HepG2 (cell line): ENCODE data around the gene FBXO33. TPM values are rescaled to one million over a fixed set of nuclear protein-coding genes. Genes with fewer than 3 reads are reported as not detected.

Experiments used
- CHD2 ChIP-seq: IDR thresholded peaks from 2 replicates; pipeline ENCODE4 v1.6.1; 2011; ENCODE audit warnings: low read depth, low read length, improper control_type of control experiment
- FOXM1 ChIP-seq: sonication (generic); formaldehyde crosslinking; IDR thresholded peaks from 2 replicates; pipeline ENCODE4 v1.5.0; 2020; ENCODE audit warnings: missing genetic modification reagents
- GPN1 ChIP-seq: sonication (generic); formaldehyde crosslinking; IDR thresholded peaks from 2 replicates; pipeline ENCODE4 v1.5.1; 2020; ENCODE audit warnings: missing genetic modification reagents, borderline replicate concordance
- HCFC1 ChIP-seq: fragments of 150-350 bp; IDR thresholded peaks from 2 replicates; pipeline ENCODE4 v1.6.1; 2014; ENCODE audit warnings: low read depth, low read length
- LCORL ChIP-seq, 2 experiments: fragments of 450-650 bp in 1 of 2; sonication (generic) in 1 of 2; formaldehyde crosslinking in 1 of 2; IDR thresholded peaks; 2 replicates each; pipeline versions ENCODE4 v1.5.0 to v1.6.1; 2017 to 2020; ENCODE audit warnings: antibody characterized with exemption in 1 of 2, missing genetic modification reagents in 1 of 2
- MZF1 ChIP-seq: sonication (generic); formaldehyde crosslinking; IDR thresholded peaks from 2 replicates; pipeline ENCODE4 v1.8.1; 2023; ENCODE audit warnings: mild to moderate bottlenecking, missing genetic modification reagents, borderline replicate concordance
- PITX1 ChIP-seq: sonication (generic); formaldehyde crosslinking; IDR thresholded peaks from 2 replicates; pipeline ENCODE4 v1.5.1; 2020; ENCODE audit warnings: mild to moderate bottlenecking, missing genetic modification reagents
- SALL1 ChIP-seq: sonication (generic); formaldehyde crosslinking; IDR thresholded peaks from 2 replicates; pipeline ENCODE4 v1.8.0; 2022; ENCODE audit warnings: mild to moderate bottlenecking, missing genetic modification reagents
- SP1 ChIP-seq, 2 experiments: fragments of 450-650 bp in 1 of 2; sonication (generic) in 1 of 2; formaldehyde crosslinking in 1 of 2; IDR thresholded peaks; 2 replicates each; pipeline versions ENCODE4 v1.4.0 to v1.6.1; 2016 to 2020; ENCODE audit warnings: missing genetic modification reagents in 1 of 2
- SP4 ChIP-seq: sonication (generic); formaldehyde crosslinking; IDR thresholded peaks from 2 replicates; pipeline ENCODE4 v1.8.1; 2023; ENCODE audit warnings: mild to moderate bottlenecking, missing genetic modification reagents
- TBX2 ChIP-seq: sonication (generic); formaldehyde crosslinking; IDR thresholded peaks from 2 replicates; pipeline ENCODE4 v1.5.0; 2020; ENCODE audit warnings: missing genetic modification reagents, mild to moderate bottlenecking, borderline replicate concordance
- TGIF2 ChIP-seq: IDR thresholded peaks from 2 replicates; pipeline ENCODE4 v1.6.1; 2016; ENCODE audit warnings: control low read depth, missing compliant biosample characterization
- YY1 ChIP-seq: IDR thresholded peaks from 2 replicates; pipeline ENCODE4 v1.6.1; 2011; ENCODE audit warnings: low read length, low read depth, moderate library complexity, mild to moderate bottlenecking; ENCODE audit not compliant: insufficient read depth, insufficient replicate concordance
- ZC3H4 ChIP-seq: sonication (generic); formaldehyde crosslinking; IDR thresholded peaks from 2 replicates; pipeline ENCODE4 v1.4.0; 2020; ENCODE audit warnings: missing genetic modification reagents, borderline replicate concordance
- ZNF326 ChIP-seq: sonication (generic); formaldehyde crosslinking; IDR thresholded peaks from 2 replicates; pipeline ENCODE4 v1.4.0; 2020; ENCODE audit warnings: missing genetic modification reagents, borderline replicate concordance
- ZNF567 ChIP-seq: sonication (generic); formaldehyde crosslinking; IDR thresholded peaks from 2 replicates; pipeline ENCODE4 v1.8.1; 2023; ENCODE audit warnings: mild to moderate bottlenecking, missing genetic modification reagents, borderline replicate concordance
- ZNF839 ChIP-seq: sonication (generic); formaldehyde crosslinking; IDR thresholded peaks from 2 replicates; pipeline ENCODE4 v1.4.0; 2020; ENCODE audit warnings: missing genetic modification reagents, mild to moderate bottlenecking, borderline replicate concordance
- polyA plus RNA-seq, 8 experiments: library from polyadenylated mRNA; depleted of rRNA in 3 of 8; stranded (reverse) in 7 of 8; unstranded in 1 of 8; fragments of >200 nt; fragmentation: Illumina TruSeq in 4 of 8; extraction: Trizol in 4 of 8; gene quantifications; 2 replicates each; pipeline versions ENCODE4 v1.2.1 to v1.2.3, GENCODE V29; 2011 to 2016; ENCODE audit warnings: low read depth in 4 of 8, missing spikeins in 1 of 8, mixed read lengths in 1 of 8; ENCODE audit not compliant: insufficient read depth in 1 of 8
- total RNA-seq, 5 experiments: library from RNA; depleted of rRNA; stranded (reverse); fragments of >200 nt; fragmentation: Illumina TruSeq; extraction: Trizol; gene quantifications; 2 replicates each; pipeline ENCODE4 v1.2.3, GENCODE V29; 2016; ENCODE audit warnings: low read depth in 1 of 5
- TF ChIP-seq, protein P1 (sequence below): sonication (generic); formaldehyde crosslinking; IDR thresholded peaks from 2 replicates; pipeline ENCODE4 v1.4.0; 2020; ENCODE audit warnings: missing genetic modification reagents, borderline replicate concordance
- TF ChIP-seq, protein P2 (sequence below): sonication (generic); formaldehyde crosslinking; IDR thresholded peaks from 2 replicates; pipeline ENCODE4 v1.9.0; 2022; ENCODE audit warnings: low read depth, missing genetic modification reagents
- TF ChIP-seq, protein P3 (sequence below): sonication (generic); formaldehyde crosslinking; IDR thresholded peaks from 2 replicates; pipeline ENCODE4 v1.4.0; 2020; ENCODE audit warnings: missing genetic modification reagents
- TF ChIP-seq, protein P4 (sequence below): sonication (generic); formaldehyde crosslinking; IDR thresholded peaks from 2 replicates; pipeline ENCODE4 v1.8.0; 2022; ENCODE audit warnings: mild to moderate bottlenecking, missing genetic modification reagents, moderate library complexity
- TF ChIP-seq, protein P5 (sequence below): sonication (generic); formaldehyde crosslinking; IDR thresholded peaks from 2 replicates; pipeline ENCODE4 v1.8.1; 2023; ENCODE audit warnings: mild to moderate bottlenecking, missing genetic modification reagents, borderline replicate concordance

Gene FBXO33
- total and polyA plus RNA-seq, 2 of the 13 experiments (the other 11 are each of a cell fraction or from before 2014, with no cell fraction given), result 15.5 to 16.9 TPM

DNA sequence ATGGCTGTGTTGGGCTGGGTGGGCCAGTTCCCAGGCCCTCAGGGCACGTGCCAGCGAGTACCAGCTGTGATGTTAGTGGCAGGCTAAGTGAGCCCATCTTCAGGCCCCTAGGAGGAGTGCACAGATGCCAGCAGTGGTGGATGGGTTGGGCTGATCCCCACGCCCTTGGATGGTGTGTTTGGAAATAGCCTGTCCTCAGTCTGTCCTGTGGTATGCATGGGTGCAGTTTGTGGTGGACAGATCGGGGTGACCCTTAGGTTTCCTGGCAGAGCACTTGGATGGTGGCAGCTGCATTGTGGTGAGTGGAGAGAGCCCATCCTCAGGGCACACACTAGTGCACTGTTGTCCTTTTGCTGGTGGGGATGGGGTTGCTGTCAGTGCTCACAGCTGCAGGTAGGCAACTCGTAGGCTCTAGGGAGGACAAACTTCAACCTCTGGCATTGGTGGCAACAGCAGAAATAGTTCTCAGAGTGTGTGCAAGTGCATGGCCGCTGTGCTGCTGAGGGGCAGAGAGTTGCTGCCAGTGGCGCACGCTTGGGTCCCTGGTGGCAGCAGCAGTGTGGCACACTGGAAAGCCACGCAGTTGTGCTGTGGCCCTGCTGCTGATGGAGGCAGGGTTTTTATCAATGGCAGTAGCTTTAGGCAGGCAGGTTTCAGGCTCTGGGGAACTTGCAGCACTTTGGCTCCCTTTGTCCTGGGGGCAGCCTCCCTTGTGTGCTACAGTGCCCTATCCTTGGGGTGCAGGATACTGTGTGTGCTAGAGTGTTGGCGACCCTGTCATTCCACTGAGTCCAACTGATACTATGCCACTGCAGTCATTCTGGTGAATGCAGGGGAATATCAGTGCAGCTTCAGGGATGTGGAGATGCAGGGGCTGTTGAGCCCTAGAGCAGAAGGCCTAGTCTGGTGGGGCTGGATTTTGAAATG, 65.5 kb downstream of the FBXO33 start (continued):
- TF ChIP-seq, protein P1, sequence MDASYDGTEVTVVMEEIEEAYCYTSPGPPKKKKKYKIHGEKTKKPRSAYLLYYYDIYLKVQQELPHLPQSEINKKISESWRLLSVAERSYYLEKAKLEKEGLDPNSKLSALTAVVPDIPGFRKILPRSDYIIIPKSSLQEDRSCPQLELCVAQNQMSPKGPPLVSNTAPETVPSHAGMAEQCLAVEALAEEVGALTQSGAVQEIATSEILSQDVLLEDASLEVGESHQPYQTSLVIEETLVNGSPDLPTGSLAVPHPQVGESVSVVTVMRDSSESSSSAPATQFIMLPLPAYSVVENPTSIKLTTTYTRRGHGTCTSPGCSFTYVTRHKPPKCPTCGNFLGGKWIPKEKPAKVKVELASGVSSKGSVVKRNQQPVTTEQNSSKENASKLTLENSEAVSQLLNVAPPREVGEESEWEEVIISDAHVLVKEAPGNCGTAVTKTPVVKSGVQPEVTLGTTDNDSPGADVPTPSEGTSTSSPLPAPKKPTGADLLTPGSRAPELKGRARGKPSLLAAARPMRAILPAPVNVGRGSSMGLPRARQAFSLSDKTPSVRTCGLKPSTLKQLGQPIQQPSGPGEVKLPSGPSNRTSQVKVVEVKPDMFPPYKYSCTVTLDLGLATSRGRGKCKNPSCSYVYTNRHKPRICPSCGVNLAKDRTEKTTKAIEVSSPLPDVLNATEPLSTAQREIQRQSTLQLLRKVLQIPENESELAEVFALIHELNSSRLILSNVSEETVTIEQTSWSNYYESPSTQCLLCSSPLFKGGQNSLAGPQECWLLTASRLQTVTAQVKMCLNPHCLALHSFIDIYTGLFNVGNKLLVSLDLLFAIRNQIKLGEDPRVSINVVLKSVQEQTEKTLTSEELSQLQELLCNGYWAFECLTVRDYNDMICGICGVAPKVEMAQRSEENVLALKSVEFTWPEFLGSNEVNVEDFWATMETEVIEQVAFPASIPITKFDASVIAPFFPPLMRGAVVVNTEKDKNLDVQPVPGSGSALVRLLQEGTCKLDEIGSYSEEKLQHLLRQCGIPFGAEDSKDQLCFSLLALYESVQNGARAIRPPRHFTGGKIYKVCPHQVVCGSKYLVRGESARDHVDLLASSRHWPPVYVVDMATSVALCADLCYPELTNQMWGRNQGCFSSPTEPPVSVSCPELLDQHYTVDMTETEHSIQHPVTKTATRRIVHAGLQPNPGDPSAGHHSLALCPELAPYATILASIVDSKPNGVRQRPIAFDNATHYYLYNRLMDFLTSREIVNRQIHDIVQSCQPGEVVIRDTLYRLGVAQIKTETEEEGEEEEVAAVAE (CRISPR knock-in tag), result no peak
- TF ChIP-seq HCFC1, result no peak
- TF ChIP-seq ZNF839 (CRISPR knock-in tag), result peak; percentile 23; the same call in 1 of the 2 replicates
- TF ChIP-seq FOXM1 (CRISPR knock-in tag), result 0 out of 2 replicates have a peak, but pooled peaks have one; percentile 16
- no peak for TF ChIP-seq LCORL (IDR thresholded peaks at IDR 0.05)
- no peak for TF ChIP-seq LCORL (CRISPR knock-in tag; IDR thresholded peaks at IDR 0.05)
- TF ChIP-seq YY1, result no peak
- TF ChIP-seq SP4 (CRISPR knock-in tag), result no peak
- TF ChIP-seq CHD2, result no peak
- TF ChIP-seq TGIF2 (CRISPR knock-in tag), result no peak
- TF ChIP-seq ZC3H4 (CRISPR knock-in tag), result no peak
- TF ChIP-seq MZF1, result no peak
- TF ChIP-seq TBX2, result no peak
- no peak for TF ChIP-seq SP1 (IDR thresholded peaks at IDR 0.05)
- no peak for TF ChIP-seq SP1 (CRISPR knock-in tag; IDR thresholded peaks at IDR 0.05)
- TF ChIP-seq, protein P2, sequence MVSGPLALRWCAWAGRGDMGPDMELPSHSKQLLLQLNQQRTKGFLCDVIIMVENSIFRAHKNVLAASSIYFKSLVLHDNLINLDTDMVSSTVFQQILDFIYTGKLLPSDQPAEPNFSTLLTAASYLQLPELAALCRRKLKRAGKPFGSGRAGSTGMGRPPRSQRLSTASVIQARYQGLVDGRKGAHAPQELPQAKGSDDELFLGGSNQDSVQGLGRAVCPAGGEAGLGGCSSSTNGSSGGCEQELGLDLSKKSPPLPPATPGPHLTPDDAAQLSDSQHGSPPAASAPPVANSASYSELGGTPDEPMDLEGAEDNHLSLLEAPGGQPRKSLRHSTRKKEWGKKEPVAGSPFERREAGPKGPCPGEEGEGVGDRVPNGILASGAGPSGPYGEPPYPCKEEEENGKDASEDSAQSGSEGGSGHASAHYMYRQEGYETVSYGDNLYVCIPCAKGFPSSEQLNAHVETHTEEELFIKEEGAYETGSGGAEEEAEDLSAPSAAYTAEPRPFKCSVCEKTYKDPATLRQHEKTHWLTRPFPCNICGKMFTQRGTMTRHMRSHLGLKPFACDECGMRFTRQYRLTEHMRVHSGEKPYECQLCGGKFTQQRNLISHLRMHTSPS (CRISPR knock-in tag), result no peak
- TF ChIP-seq, protein P3, sequence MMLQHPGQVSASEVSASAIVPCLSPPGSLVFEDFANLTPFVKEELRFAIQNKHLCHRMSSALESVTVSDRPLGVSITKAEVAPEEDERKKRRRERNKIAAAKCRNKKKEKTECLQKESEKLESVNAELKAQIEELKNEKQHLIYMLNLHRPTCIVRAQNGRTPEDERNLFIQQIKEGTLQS (CRISPR knock-in tag), result no peak
- TF ChIP-seq ZNF567, result no peak
- no peak for TF ChIP-seq GPN1 (CRISPR knock-in tag)
- no peak for TF ChIP-seq ZNF326 (CRISPR knock-in tag)
- TF ChIP-seq PITX1 (CRISPR knock-in tag), result no peak
- TF ChIP-seq, protein P4, sequence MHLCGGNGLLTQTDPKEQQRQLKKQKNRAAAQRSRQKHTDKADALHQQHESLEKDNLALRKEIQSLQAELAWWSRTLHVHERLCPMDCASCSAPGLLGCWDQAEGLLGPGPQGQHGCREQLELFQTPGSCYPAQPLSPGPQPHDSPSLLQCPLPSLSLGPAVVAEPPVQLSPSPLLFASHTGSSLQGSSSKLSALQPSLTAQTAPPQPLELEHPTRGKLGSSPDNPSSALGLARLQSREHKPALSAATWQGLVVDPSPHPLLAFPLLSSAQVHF (CRISPR knock-in tag), result no peak
- TF ChIP-seq, protein P5, sequence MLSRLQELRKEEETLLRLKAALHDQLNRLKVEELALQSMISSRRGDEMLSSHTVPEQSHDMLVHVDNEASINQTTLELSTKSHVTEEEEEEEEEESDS, result no peak
- TF ChIP-seq SALL1, result 0 out of 2 replicates have a peak, but pooled peaks have one; percentile 15
